G401 (cell line): ENCODE results near the gene DUOX2. TPM values are rescaled to one million over a fixed set of nuclear protein-coding genes. Genes with fewer than 3 reads are reported as not detected.

Source experiments
- DNase-seq: peaks from one replicate; pipeline ENCODE4 v3.0.0-alpha.2; 2015; ENCODE audit warnings: low spot score
- in situ Hi-C: cut with HindIII; loops from 2 replicates; pipeline ENCODE4 v1.10.0; 2016; ENCODE audit warnings: low sequenced_read_pairs, mixed read lengths
- total RNA-seq: library from RNA; depleted of rRNA; stranded (reverse); fragments of >200 nt; shearing (Covaris generic); gene quantifications from 2 replicates; pipeline ENCODE4 v1.2.3, GENCODE V29; 2014; rRNA removed

Gene DUOX2
- not detected in 2 replicates for total RNA-seq

DNA sequence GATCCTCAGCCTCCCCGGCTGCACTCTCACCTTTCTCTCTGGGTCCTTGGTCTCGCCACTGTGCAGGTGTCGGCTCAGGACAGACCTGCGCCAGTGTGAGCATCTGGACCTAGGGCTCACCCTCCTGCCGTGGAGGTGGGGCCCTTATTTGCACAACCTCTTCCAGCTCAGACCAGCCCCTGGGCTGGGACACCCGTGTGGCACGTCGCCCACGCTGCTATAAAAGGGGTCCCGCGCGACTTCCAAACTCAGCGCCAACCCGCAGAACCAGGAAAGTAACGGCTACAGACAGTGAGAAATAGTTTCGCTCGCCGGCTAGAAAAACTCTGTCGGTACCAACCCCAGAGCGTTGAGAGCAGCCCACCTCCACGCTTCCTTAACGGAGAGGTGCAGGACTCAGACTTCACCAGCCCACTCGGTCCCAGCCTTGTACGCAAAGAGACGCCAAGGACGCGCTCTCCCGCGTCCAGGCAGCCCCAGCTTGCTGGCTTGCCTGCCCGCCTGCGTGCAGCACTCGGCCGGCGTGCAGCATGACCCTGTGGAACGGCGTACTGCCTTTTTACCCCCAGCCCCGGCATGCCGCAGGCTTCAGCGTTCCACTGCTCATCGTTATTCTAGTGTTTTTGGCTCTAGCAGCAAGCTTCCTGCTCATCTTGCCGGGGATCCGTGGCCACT lies at the start of gene DUOX2, which contains the start of gene DUOXA2:
DUOX2 (minus strand) TSS at position 97 of the 675 bp plus-strand sequence. CDS start 761 bp downstream, outside the sequence.
DUOXA2 (plus strand) TSS at position 251 of the 675 bp plus-strand sequence; CDS start at position 531, 280 bp downstream.
- no peak for DNase-seq
- in situ Hi-C loops = no loop called here

DNA sequence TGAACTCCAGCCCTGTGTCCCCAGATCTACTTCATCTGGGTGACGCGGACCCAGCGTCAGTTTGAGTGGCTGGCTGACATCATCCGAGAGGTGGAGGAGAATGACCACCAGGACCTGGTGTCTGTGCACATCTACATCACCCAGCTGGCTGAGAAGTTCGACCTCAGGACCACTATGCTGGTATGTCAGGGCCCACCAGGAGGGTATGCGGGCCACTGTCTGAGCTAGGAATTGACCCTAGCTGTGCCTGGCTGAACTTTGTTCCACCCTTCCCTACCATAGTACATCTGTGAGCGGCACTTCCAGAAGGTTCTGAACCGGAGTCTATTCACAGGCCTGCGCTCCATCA lies 49.5 kb upstream of the DUOX2 start:
- in situ Hi-C loops = no loop called here
- DNase-seq = no peak

DNA sequence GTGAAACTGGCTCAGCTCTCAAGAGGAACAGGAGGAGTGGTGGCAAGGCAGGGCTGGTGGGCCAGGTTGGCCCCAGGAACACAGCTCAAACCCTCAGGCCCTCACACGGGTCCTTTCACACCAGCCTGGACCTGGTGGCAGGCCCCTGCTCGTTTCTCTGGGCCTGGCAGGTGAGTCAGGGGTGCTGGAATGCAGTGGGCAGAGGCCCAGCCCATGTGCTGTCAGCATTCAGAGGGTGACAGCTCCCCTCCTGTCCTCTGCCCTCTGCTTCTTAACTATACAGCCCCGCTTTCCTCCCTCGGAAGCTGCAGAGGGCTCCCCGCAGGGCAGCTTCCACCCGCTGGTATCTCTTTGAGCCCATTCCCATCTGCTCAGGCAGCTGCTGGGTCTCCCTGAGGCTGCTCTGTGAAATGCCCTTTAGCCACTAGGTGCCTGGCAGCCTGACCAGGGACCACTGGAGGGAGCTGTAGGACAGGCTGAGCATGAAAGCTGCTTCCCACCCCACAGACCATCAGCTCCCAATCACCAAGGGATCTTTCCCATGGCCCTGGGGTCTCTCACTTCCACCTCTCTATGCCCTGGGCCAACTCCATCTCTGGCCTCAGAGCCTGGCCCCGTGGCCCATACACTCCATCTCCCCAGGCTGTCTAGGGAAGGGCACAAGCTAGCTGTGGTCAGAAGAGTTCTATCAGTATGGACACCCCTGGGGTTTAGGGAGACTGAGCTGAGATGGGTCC lies 49.0 kb upstream of the DUOX2 start:
- peak; percentile 91 for DNase-seq
- in situ Hi-C loops = no loop called here

DNA sequence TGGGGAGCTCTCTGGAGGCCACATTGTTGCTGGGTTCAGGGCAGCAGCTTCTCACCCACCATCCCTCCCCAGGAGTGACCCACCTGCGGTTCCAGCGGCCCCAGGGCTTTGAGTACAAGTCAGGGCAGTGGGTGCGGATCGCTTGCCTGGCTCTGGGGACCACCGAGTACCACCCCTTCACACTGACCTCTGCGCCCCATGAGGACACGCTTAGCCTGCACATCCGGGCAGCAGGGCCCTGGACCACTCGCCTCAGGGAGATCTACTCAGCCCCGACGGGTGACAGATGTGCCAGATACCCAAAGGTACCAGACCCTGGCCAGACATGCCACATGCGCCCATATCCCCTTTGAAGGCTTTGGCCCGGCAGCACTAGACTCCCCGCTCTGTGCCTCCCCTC lies 47.7 kb upstream of the DUOX2 start:
- DNase-seq = no peak
- in situ Hi-C loops = no loop called here

DNA sequence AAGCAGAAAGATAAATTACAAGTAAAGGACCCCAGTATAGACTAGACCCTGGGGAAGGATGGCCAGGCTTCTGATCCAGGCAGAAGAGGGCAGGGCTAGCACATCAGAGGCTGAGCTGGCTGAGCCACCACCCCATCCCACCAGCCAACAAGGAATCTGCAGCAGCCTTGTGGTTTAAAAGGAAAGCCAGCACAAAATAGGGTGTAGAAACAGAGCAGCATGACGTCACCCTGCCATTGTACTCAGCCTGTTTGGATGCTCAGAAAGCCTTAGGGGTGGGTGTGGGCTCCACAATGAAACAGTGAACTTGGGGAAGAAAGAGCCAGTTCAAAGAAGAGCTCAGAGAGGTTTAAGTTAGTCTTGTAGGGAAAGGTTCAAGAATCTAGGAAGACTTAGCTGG lies 44.0 kb upstream of the DUOX2 start:
- in situ Hi-C loops = no loop called here

DNA sequence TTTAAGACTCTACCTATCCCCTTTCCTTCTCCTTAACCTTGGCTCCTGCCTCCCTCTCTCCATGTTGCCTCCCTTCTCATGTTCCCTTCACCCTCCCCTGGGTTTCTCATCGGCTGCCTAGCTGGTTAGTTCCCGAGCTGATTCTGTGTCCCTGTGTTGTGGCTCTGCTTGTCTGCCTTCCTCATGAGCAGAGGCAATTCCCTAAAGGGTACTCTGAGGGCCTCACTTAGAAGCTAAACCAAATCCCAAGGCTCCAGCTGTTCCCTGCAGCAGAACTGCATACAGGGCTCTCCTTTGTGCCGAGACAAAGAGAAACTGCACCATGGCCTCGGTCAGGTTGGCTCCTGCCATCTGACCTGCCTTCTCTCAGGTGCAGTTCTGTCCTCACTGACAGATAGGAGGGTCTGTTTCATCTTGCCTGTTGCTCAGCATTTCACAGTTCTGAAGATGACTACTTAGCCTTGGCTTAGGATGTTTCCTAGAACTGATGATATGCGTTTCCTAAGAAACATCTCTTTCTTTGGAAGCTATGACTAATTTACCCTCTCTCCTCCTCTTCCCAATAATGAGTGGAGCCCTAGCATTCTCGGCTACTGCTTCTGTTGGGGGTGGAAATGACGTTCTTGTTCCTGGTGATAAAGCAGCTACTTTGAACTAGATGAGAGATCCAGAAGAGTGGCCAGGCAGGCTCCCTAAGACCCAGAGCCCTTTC lies 42.9 kb upstream of the DUOX2 start:
- DNase-seq = no peak
- in situ Hi-C loops = no loop called here

More for the DNA sequence above, 44.0 kb upstream of the DUOX2 start:
- no peak for DNase-seq

DNA sequence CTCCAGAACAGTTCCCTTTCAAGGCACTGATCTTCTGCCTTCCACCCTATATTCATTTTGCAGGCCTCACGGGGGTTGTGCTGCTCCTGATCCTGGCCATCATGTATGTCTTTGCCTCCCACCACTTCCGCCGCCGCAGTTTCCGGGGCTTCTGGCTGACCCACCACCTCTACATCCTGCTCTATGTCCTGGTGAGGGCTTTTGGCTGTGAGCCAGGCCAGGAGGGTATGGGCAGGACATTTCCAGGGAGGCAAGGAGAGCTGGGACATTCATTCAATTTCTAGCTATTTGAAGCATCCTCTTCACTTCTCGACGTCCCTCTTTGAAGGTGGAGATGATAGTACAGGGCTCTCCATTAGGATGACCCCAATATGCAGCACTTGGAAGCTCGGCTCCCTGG lies 41.8 kb upstream of the DUOX2 start:
- peak; percentile 23 for DNase-seq
- in situ Hi-C loops = no loop called here

DNA sequence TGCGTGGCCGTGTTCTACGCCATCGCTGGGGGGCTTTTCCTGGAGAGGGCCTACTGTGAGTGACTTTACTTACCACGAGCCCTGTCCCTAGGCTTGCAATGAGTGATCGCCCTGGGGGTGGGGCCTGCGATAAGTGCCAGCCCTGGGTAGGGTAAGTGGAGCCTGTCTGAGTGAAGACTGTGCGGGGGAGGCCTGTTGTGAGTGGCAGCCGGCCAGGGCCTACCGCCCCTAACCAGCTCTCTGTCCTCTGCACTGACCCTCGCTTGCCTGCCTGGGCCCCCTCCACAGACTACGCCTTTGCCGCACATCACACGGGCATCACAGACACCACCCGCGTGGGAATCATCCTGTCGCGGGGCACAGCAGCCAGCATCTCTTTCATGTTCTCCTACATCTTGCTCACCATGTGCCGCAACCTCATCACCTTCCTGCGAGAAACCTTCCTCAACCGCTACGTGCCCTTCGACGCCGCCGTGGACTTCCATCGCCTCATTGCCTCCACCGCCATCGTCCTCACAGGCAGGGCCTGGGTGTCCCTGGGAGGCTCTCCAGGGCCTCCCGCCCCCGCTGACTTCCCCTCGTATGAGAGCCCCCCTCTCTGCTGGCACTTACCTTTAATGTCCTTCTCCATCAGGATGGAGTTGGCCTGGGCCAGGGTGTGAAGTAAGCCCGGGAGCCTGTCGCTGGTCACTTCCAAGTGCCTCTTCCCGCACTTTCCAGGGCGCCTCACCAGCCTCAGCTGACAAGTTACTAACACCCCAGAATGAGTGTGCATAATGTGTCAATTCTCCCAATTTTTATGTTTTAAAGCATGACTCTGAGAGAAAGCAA lies 38.2 kb upstream of the DUOX2 start:
- no peak for DNase-seq
- in situ Hi-C loops = no loop called here

DNA sequence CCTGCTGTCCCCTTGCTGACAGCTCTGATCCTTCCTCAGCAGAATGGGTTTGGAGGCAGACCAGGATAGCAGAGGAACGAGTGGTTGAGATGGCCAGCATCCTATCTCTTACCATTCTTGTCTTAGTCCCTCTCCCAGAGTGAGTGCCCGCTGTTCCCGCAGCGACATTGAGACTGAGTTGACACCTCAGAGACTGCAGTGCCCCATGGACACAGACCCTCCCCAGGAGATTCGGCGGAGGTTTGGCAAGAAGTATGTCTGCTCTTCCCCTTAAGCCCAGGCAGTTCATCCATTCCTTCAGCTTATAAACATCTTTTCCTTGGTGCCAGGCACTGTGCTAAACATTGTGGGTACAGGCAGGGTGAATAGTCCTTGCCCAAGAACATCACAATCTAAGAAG lies 37.0 kb upstream of the DUOX2 start:
- in situ Hi-C loops = no loop called here
- DNase-seq = no peak

DNA sequence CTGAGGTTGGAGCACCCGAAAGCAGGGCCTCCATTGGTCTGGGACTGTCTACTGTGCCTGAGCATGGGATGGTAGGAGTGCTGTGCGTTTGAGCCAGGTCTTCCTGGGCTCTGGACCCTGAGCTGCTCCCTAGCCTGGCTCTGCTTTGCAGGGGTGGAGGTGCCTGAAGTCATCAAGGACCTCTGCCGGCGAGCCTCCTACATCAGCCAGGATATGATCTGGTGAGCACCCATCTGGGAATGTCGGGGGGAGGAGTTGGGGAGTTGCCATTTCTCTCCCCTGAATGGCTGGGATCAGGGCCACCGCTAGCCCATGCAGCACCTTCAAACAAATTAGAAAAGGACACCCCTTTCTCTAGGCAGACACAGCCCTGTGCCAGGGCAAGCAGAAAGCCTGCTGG lies 36.5 kb upstream of the DUOX2 start:
- in situ Hi-C loops = no loop called here
- DNase-seq = no peak

DNA sequence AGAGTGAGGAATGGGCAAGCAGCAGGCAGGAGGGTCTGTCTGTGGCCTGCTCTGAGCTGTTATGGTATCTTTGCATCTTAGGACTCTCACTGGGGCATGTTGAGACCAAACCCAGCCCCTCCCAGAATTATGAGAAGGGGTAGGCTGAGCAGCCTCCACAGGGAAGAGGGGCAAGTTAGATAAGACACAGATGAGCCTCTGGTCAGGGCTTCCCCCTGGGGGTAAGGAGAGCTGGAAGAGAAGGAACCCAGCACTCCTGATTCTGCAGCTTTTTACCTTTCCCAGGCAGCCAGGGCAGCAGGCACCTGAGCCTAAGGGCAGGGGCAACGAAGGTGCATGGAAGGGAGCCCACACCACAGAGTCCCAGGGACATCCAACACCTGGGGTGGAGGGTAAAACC lies 35.1 kb upstream of the DUOX2 start:
- in situ Hi-C loops = no loop called here
- DNase-seq = no peak

DNA sequence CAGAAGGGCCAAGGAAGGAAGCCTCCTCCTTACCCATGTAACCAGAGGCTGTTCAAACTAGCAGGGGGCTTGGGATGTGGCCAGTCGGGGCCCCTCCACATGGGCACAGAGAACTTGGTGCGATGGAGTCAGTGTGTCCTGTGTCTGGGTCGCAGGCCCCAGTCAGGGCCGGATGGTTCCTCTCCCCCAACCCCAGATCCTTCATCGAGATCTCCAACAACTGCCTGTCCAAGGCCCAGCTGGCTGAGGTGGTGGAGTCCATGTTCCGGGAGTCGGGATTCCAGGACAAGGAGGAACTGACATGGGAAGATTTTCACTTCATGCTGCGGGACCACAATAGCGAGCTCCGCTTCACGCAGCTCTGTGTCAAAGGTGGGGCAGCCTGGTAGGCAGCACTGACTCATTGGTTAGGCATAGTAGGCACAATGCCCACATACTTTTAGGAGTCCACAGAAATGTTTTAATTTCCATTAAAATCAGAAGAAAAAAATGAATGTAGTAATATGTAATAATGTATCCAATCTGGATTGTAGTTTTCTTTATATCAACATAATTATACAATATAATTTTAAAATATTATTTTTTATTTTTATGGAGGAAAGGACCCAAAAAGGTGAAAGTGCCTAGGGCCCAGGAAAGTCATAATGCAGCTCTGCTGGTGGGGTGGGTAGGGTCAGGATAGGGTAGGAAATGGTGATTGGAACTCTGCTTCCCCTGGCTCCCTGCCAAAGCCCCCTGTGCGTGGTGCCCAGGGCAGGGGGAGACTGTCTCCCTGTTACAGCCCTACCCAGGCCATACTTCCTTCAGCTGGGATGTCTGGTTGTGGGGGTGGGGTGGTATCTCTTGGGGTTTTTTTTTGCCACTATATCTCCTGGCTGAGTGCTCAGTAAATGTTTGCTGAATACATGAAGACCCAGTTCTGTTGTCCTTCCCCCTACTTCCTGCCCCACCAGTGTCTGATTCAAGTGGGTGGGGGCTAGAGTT lies 34.4 kb upstream of the DUOX2 start:
- DNase-seq = no peak
- in situ Hi-C loops = no loop called here

DNA sequence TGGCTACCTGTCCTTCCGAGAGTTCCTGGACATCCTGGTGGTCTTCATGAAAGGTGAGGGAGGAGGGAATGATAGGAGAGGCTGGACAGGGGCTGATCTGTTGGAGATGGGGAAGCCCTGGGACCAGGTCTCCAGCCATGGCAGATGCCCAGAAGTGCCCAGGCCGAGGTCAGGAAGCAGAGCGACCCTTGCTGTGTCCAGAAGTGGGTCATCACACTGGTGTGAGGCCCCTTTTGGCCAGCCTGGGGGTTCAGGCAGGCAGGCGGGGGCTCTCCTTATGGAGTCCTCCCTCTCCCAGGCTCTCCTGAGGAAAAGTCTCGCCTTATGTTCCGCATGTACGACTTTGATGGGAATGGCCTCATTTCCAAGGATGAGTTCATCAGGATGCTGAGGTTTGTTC lies 33.6 kb upstream of the DUOX2 start:
- DNase-seq = no peak
- in situ Hi-C loops = no loop called here

DNA sequence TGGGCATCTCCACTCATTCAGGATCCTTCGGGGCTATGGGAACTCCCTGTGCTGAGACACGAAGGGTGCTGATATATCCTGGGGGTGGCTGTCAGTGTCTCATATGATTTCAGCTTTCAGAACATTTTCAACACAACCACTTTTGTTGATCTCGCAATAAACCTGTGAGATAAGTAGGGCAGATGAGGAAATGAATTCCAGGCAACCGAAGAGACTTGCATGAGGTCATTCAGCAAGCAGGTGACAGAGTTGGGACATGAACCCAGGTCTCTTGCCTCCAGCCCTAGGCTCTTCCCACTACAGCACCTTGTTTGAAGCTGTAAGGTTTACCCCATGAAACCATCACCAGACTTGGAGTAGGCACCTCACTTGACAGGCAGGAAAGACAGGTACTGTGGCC lies 32.4 kb upstream of the DUOX2 start:
- in situ Hi-C loops = no loop called here
- no peak for DNase-seq

DNA sequence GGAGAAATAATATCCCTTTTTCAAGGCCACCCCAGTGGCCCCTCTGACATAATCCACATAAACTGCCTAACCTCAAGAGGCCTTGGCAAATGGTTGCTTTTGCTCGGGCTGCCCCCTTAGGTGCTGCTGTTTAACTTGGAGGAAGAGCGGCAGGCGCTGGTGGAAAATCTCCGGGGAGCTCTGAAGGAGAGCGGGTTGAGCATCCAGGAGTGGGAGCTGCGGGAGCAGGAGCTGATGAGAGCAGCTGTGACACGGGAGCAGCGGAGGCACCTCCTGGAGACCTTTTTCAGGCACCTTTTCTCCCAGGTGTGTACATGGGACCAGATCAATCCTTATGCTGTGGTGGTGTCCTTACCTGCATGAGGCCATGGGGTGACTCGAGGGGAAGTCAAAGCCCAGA lies 30.8 kb upstream of the DUOX2 start:
- DNase-seq = no peak
- in situ Hi-C loops = no loop called here

DNA sequence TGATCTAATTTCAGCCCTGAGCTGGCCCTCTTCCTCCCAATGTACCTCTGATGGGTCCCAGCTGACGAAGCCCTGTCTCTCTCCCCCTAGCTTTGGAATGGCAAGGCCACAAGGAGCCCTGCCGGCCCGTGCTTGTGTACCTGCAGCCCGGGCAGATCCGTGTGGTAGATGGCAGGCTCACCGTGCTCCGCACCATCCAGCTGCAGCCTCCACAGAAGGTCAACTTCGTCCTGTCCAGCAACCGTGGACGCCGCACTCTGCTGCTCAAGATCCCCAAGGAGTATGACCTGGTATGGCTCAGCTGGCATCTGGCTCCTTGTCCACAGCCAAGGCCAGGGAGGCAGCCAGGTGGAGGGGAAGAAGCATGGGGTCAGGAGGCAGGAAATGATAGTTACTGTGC lies 30.0 kb upstream of the DUOX2 start:
- no peak for DNase-seq
- in situ Hi-C loops = no loop called here

DNA sequence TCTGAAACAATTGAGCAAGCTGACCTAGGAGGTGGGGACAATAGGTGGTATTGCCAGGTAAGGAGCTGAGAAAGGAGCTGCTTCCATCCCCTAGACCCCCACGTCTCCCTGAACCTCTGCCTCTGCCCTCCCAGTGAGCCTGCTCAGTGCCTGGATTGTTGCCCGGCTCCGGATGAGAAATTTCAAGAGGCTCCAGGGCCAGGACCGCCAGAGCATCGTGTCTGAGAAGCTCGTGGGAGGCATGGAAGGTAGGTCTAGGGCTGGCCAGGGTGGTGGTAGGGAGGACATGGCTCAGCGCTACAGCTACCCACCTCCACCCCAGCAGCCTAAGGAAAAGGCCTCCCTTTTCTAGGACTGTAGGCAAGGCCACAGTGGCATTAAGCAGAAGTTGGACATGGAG lies 29.1 kb upstream of the DUOX2 start:
- in situ Hi-C loops = no loop called here
- no peak for DNase-seq

DNA sequence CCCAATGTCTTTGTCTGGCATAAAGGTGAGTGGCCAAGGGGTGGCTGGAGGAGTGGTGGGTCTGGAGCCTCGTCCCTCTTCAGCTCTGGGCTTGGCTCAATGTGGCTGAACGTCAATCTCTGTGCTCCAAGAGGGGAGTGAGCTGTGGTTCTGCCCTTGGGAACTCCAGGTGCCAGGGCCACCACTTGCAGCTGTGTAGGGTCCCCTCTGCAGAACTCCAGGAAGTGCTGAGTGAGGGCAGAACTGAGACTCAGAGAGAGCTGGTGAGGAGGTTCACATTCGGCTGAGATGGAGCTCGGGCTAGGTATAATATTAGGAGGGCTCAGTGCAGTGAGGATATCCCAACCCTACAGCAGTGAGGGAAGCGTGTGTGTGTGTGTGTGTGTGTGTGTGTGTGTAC lies 27.4 kb upstream of the DUOX2 start:
- in situ Hi-C loops = no loop called here
- no peak for DNase-seq
